WTC11 (cell line): Measurements from ENCODE around the gene STT3B. TPM values are rescaled to one million over a fixed set of nuclear protein-coding genes. Genes with fewer than 3 reads are reported as not detected.
A peak's percentile ranks its signal among the peaks of the same experiment; 100 is the strongest.

Source experiments
- ATAC-seq: fragments of 200-7000 bp; cut with Tn5 transposase; 2 replicates; pipeline ENCODE4 v1.10.0; 2021; ENCODE audit warnings: mild to moderate bottlenecking, moderate library complexity
- CTCF ChIA-PET: fragments of 300-600 bp; sonication (Branson Sonifier 250); formaldehyde crosslinking; loops from one replicate; lab custom pipeline; 2021; ENCODE audit warnings: antibody characterized with exemption; lab: Charles Lee
- POLR2A ChIA-PET: fragments of 350-600 bp; sonication (Branson Sonifier 250); formaldehyde crosslinking; loops from one replicate; lab custom pipeline; 2021; ENCODE audit warnings: antibody characterized with exemption; lab: Charles Lee
- DNase-seq: peaks from one replicate; pipeline ENCODE4 v3.0.0; 2021; ENCODE audit warnings: low spot score
- H3K27ac Mint-ChIP-seq: 2 replicates; pipeline ENCODE4 v1.8.0; 2021; ENCODE audit warnings: mixed read lengths
- H3K27me3 Mint-ChIP-seq: 2 replicates; pipeline ENCODE4 v1.8.0; 2021; ENCODE audit warnings: low read depth, mild to moderate bottlenecking, moderate library complexity, mixed read lengths
- H3K36me3 Mint-ChIP-seq: 2 replicates; pipeline ENCODE4 v1.8.0; 2021; ENCODE audit warnings: mixed read lengths
- H3K4me1 Mint-ChIP-seq: 2 replicates; pipeline ENCODE4 v1.8.0; 2022; ENCODE audit warnings: mixed read lengths
- H3K4me3 Mint-ChIP-seq: 2 replicates; pipeline ENCODE4 v1.8.0; 2021; ENCODE audit warnings: mild to moderate bottlenecking, moderate library complexity, mixed read lengths
- H3K9me3 Mint-ChIP-seq: 2 replicates; pipeline ENCODE4 v1.8.0; 2021; ENCODE audit warnings: mixed read lengths
- AFF4 ChIP-seq: sonication (generic); formaldehyde crosslinking; IDR thresholded peaks from 2 replicates; pipeline ENCODE4 v1.8.1; 2023; ENCODE audit warnings: mild to moderate bottlenecking, missing genetic modification reagents, borderline replicate concordance
- ATF6 ChIP-seq: sonication (generic); formaldehyde crosslinking; IDR thresholded peaks from 2 replicates; pipeline ENCODE4 v1.8.1; 2023; ENCODE audit warnings: mild to moderate bottlenecking, missing genetic modification reagents
- CDX4 ChIP-seq: fragments of 250-450 bp; sonication (Bioruptor Pico); IDR thresholded peaks from 2 replicates; pipeline ENCODE4 v1.9.0; 2021; ENCODE audit warnings: moderate library complexity, mild to moderate bottlenecking, inconsistent platforms, borderline replicate concordance
- CREM ChIP-seq: sonication (generic); formaldehyde crosslinking; IDR thresholded peaks from 2 replicates; pipeline ENCODE4 v1.8.1; 2022; ENCODE audit warnings: mild to moderate bottlenecking, missing genetic modification reagents, moderate library complexity
- ERG ChIP-seq: fragments of 250-450 bp; sonication (Bioruptor Pico); IDR thresholded peaks from 2 replicates; pipeline ENCODE4 v1.8.0; 2021; ENCODE audit warnings: mild to moderate bottlenecking
- FOXK1 ChIP-seq: sonication (generic); formaldehyde crosslinking; IDR thresholded peaks from 2 replicates; pipeline ENCODE4 v1.8.0; 2022; ENCODE audit warnings: mild to moderate bottlenecking, moderate library complexity, missing genetic modification reagents
- FOXP4 ChIP-seq: sonication (generic); formaldehyde crosslinking; IDR thresholded peaks from 2 replicates; pipeline ENCODE4 v1.8.0; 2022; ENCODE audit warnings: mild to moderate bottlenecking, missing genetic modification reagents
- HMGXB4 ChIP-seq: sonication (generic); formaldehyde crosslinking; IDR thresholded peaks from 2 replicates; pipeline ENCODE4 v1.8.1; 2023; ENCODE audit warnings: mild to moderate bottlenecking, moderate library complexity, missing genetic modification reagents
- NFYB ChIP-seq: sonication (generic); formaldehyde crosslinking; conservative IDR thresholded peaks from 2 replicates; pipeline ENCODE4 v1.8.0; 2022; ENCODE audit warnings: low read depth, missing genetic modification reagents
- PRRX2 ChIP-seq: fragments of 250-450 bp; sonication (Bioruptor Pico); IDR thresholded peaks from 2 replicates; pipeline ENCODE4 v1.8.0; 2021; ENCODE audit warnings: mild to moderate bottlenecking
- SMAD3 ChIP-seq: sonication (generic); formaldehyde crosslinking; IDR thresholded peaks from 2 replicates; pipeline ENCODE4 v1.8.0; 2022; ENCODE audit warnings: missing genetic modification reagents, mild to moderate bottlenecking, borderline replicate concordance
- SP1 ChIP-seq: sonication (generic); formaldehyde crosslinking; conservative IDR thresholded peaks from 2 replicates; pipeline ENCODE4 v1.8.1; 2022; ENCODE audit warnings: missing genetic modification reagents
- STAT6 ChIP-seq: sonication (generic); formaldehyde crosslinking; conservative IDR thresholded peaks from 2 replicates; pipeline ENCODE4 v1.8.1; 2023; ENCODE audit warnings: mild to moderate bottlenecking, low read depth, missing genetic modification reagents, moderate library complexity
- TCF7 ChIP-seq: sonication (generic); formaldehyde crosslinking; IDR thresholded peaks from 2 replicates; pipeline ENCODE4 v1.8.0; 2022; ENCODE audit warnings: mild to moderate bottlenecking, low read depth, missing genetic modification reagents, moderate library complexity
- TEAD4 ChIP-seq: sonication (generic); formaldehyde crosslinking; IDR thresholded peaks from 2 replicates; pipeline ENCODE4 v1.8.0; 2022; ENCODE audit warnings: mild to moderate bottlenecking, missing genetic modification reagents
- TP53 ChIP-seq: sonication (generic); formaldehyde crosslinking; IDR thresholded peaks from 2 replicates; pipeline ENCODE4 v1.8.1; 2023; ENCODE audit warnings: mild to moderate bottlenecking, missing genetic modification reagents
- ZBTB21 ChIP-seq: sonication (generic); formaldehyde crosslinking; IDR thresholded peaks from 2 replicates; pipeline ENCODE4 v1.8.1; 2023; ENCODE audit warnings: mild to moderate bottlenecking, missing genetic modification reagents, borderline replicate concordance
- ZBTB43 ChIP-seq: sonication (generic); formaldehyde crosslinking; IDR thresholded peaks from 2 replicates; pipeline ENCODE4 v1.8.1; 2023; ENCODE audit warnings: mild to moderate bottlenecking, missing genetic modification reagents
- ZMAT4 ChIP-seq: fragments of 250-450 bp; sonication (Bioruptor Pico); IDR thresholded peaks from 2 replicates; pipeline ENCODE4 v1.9.0; 2021; ENCODE audit warnings: mild to moderate bottlenecking
- ZNF219 ChIP-seq: sonication (generic); formaldehyde crosslinking; IDR thresholded peaks from 2 replicates; pipeline ENCODE4 v1.8.0; 2023; ENCODE audit warnings: missing genetic modification reagents, mild to moderate bottlenecking, borderline replicate concordance
- ZNF423 ChIP-seq: fragments of 250-450 bp; sonication (Bioruptor Pico); IDR thresholded peaks from 2 replicates; pipeline ENCODE4 v2.1.2; 2022; ENCODE audit warnings: mild to moderate bottlenecking, moderate library complexity
- total RNA-seq: library from RNA; stranded (reverse); gene quantifications from 3 replicates; pipeline ENCODE4 v1.2.3, GENCODE V29; 2021

STT3B gene
- total RNA-seq, 1 experiment from 2014 or later, result 103 TPM

GRCh38 chr3:31483776-31484175, 48.9 kb upstream of the STT3B start (continued):
- TF ChIP-seq ZBTB43 (no peak), CDX4 (CRISPR knock-in tag) (no peak), HMGXB4 (CRISPR knock-in tag) (no peak), TCF7 (CRISPR knock-in tag) (no peak), FOXK1 (CRISPR knock-in tag) (no peak)

GRCh38 chr3:31485196-31485595, 47.5 kb upstream of the STT3B start:
- Mint-ChIP-seq H3K4me1 (peaks cover 6% of the 10 kb centered on the region), H3K9me3 (peaks cover 5% of the 10 kb centered on the region), H3K36me3 (no peaks in the 10 kb centered on the region), H3K27me3 (no peaks in the 10 kb centered on the region; the same call in 1 of the 2 replicates), H3K27ac (no peak overlapping the region), H3K4me3 (no peak overlapping the region)
- no peak for DNase-seq
- POLR2A ChIA-PET, result no interaction called here
- peak; percentile 36; the same call in 1 of the 2 replicates for ATAC-seq
- CTCF ChIA-PET, result no interaction called here
- TF ChIP-seq SP1, result no peak
- no peak for TF ChIP-seq STAT6
- TF ChIP-seq ZNF423, result no peak
- TF ChIP-seq TP53, result no peak
- TF ChIP-seq ATF6 (CRISPR knock-in tag), result no peak
- TF ChIP-seq PRRX2 (CRISPR knock-in tag), result no peak
- TF ChIP-seq FOXP4, result no peak
- no peak for TF ChIP-seq ZMAT4 (CRISPR knock-in tag)
- no peak for TF ChIP-seq TEAD4 (CRISPR knock-in tag)
- no peak for TF ChIP-seq NFYB (CRISPR knock-in tag)
- TF ChIP-seq AFF4 (CRISPR knock-in tag), result no peak
- no peak for TF ChIP-seq ZNF219
- TF ChIP-seq CREM (CRISPR knock-in tag), result no peak
- no peak for TF ChIP-seq ERG (CRISPR knock-in tag)
- no peak for TF ChIP-seq ZBTB21 (CRISPR knock-in tag)
- TF ChIP-seq SMAD3 (CRISPR knock-in tag), result no peak
